ENCODE data around the gene ELAVL3. TPM values are rescaled to one million over a fixed set of nuclear protein-coding genes. Genes with fewer than 3 reads are reported as not detected.

The ELAVL3 gene
- total RNA-seq, 1 experiment from 2014 or later, result not detected

Other genes with a start within 250 kb of the ELAVL3 start
- not detected in 2 replicates for gene ANGPTL8, start 241.4 kb downstream of the ELAVL3 start, total RNA-seq (2014; rRNA removed; shearing (Covaris generic); ENCODE audit: low replicate concordance)
- 8.7 and 14.1 TPM in 2 replicates for gene DOCK6, start 218.5 kb downstream of the ELAVL3 start, total RNA-seq (2014; rRNA removed; shearing (Covaris generic); ENCODE audit: low replicate concordance)
- gene TSPAN16, start 184.9 kb downstream of the ELAVL3 start, total RNA-seq (2014; rRNA removed; shearing (Covaris generic); ENCODE audit: low replicate concordance), result not detected in 2 replicates
- gene RAB3D, start 141.4 kb downstream of the ELAVL3 start, total RNA-seq (2014; rRNA removed; shearing (Covaris generic); ENCODE audit: low replicate concordance), result 19.6 and 27.4 TPM in 2 replicates
- 381 and 712 TPM in 2 replicates for gene TMEM205, start 134.8 kb downstream of the ELAVL3 start, total RNA-seq (2014; rRNA removed; shearing (Covaris generic); ENCODE audit: low replicate concordance)
- gene CCDC159, start 134.5 kb downstream of the ELAVL3 start, total RNA-seq (2014; rRNA removed; shearing (Covaris generic); ENCODE audit: low replicate concordance), result 1.5 TPM in 2 replicates
- gene PLPPR2, start 125.6 kb downstream of the ELAVL3 start, total RNA-seq (2014; rRNA removed; shearing (Covaris generic); ENCODE audit: low replicate concordance), result 2.2 and 2.6 TPM in 2 replicates
- 2.1 and 5.6 TPM in 2 replicates for gene SWSAP1, start 106.4 kb downstream of the ELAVL3 start, total RNA-seq (2014; rRNA removed; shearing (Covaris generic); ENCODE audit: low replicate concordance)
- gene EPOR, start 96.7 kb downstream of the ELAVL3 start, total RNA-seq (2014; rRNA removed; shearing (Covaris generic); ENCODE audit: low replicate concordance), result 14.4 and 16.6 TPM in 2 replicates
- 3.3 and 16.5 TPM in 2 replicates for gene RGL3, start 61.7 kb downstream of the ELAVL3 start, total RNA-seq (2014; rRNA removed; shearing (Covaris generic); ENCODE audit: low replicate concordance)
- gene ODAD3, start 45.9 kb downstream of the ELAVL3 start, total RNA-seq (2014; rRNA removed; shearing (Covaris generic); ENCODE audit: low replicate concordance), result 1.1 and 2.6 TPM in 2 replicates
- 119 and 167 TPM in 2 replicates for gene PRKCSH, start 45.4 kb downstream of the ELAVL3 start, total RNA-seq (2014; rRNA removed; shearing (Covaris generic); ENCODE audit: low replicate concordance)
- gene ZNF653, start 24.8 kb upstream of the ELAVL3 start, total RNA-seq (2014; rRNA removed; shearing (Covaris generic); ENCODE audit: low replicate concordance), result 4.6 and 43.5 TPM in 2 replicates
- gene ECSIT, start 48.1 kb upstream of the ELAVL3 start, total RNA-seq (2014; rRNA removed; shearing (Covaris generic); ENCODE audit: low replicate concordance), result 88.6 and 106 TPM in 2 replicates
- gene CNN1, start 57.8 kb upstream of the ELAVL3 start, total RNA-seq (2014; rRNA removed; shearing (Covaris generic); ENCODE audit: low replicate concordance), result not detected in 2 replicates
- 37.8 and 71.2 TPM in 2 replicates for gene ELOF1, start 78.2 kb upstream of the ELAVL3 start, total RNA-seq (2014; rRNA removed; shearing (Covaris generic); ENCODE audit: low replicate concordance)
- 6.1 and 11.8 TPM in 2 replicates for gene ACP5, start 96.6 kb upstream of the ELAVL3 start, total RNA-seq (2014; rRNA removed; shearing (Covaris generic); ENCODE audit: low replicate concordance)
- 26.2 and 34.4 TPM in 2 replicates for gene ZNF627, start 116.4 kb upstream of the ELAVL3 start, total RNA-seq (2014; rRNA removed; shearing (Covaris generic); ENCODE audit: low replicate concordance)